DMS 273 (cell line): ENCODE measurements around the gene SP3.

Experiments used
- DNase-seq: peaks from one replicate; lab custom pipeline; 2025; ENCODE audit not compliant: unreplicated experiment; lab: John Stamatoyannopoulos, UW

SP3 gene

GRCh38 chr2:173969886-173970285 is 4.7 kb upstream of the SP3 start:
- DNase-seq, result no peak

- DNase-seq, result no peak
Observed at GRCh38 chr2:173968551-173968950, 3.4 kb upstream of the SP3 start.

- DNase-seq, result no peak
Observed at GRCh38 chr2:173966274-173967098, 1.3 kb upstream of the SP3 start.

DNA sequence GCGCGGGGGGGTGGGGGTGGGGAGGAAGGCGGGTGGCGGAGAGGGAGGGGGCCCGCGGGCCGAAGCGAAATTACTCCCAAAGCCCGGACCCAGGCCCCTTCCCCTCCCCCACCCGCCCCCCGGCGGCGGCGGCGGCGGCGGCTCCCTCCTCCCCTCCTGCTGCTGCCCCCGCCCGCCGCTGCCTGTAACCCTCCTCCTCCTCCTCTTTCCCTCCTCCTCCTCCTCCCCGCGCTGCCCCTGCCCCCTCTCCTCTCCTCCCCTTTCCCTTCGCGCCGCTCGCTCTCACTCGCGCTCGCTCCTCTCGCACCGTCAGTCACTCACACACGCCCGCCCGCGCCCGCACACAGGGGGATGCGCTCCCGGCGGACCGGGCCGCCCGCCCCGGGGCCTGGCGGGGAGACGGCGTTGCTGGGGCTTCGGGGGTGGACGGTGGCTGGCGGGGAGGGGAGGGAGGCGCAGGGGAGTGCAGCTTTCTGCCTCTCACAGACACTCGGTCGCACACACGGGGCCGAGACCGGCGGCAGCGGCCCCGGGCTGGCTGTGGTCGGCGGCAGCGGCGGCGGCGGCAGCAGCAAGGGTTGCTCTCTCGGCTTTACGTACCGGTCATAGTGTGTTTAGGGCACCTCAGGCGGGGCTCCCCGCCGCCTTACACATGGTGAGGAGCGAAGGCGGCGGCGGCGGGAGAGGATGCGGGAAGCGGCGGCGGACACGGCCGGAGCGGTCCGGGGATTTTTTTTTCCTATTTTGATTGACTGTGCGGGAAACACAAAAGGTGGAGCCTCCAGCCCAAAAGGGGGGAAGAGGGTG is 405 bp downstream of the SP3 start:
- peak; percentile 91 for DNase-seq

DNA sequence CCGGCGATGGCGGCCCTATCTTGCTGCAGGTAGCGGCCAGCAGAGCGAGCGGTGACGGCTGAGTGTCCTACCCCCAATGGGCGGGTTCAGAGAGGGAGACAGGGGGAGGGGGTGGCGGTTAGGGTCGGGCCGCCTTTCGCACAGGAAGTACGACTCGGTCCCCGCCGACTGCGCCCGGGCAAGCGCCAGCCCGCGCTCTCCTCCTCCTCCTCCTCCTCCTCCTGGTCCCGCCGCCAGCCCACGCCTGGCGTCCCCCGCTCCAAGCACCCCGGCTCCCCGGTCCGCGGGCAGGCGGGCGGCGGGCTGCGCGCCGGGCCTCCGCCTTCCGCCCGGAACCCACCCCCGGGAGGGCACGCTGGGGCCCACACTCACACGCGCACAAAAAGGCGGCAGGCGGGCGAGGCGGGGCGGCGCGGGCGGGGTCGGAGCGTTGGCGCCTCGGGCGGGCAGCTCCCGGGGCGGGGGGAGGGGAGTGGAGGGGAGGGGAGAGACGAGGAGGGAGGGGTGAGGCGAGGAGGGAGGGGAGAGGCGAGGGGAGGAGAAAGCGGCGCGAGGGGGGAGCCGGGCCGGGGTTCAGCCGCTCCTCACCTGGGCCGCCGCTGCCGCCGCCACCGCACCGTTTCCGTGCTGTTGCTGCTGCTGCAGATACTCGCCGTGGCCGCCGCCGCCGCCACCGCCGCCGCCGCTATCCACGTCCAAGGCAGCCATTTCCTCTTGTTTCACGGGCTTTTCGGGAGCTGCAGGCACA is 1.2 kb downstream of the SP3 start:
- DNase-seq, result peak; percentile 97

- peak; percentile 87 for DNase-seq
Observed at GRCh38 chr2:173963323-173963816, 1.8 kb downstream of the SP3 start.

GRCh38 chr2:173962583-173963110 is 2.5 kb downstream of the SP3 start:
- DNase-seq, result peak; percentile 31

DNA sequence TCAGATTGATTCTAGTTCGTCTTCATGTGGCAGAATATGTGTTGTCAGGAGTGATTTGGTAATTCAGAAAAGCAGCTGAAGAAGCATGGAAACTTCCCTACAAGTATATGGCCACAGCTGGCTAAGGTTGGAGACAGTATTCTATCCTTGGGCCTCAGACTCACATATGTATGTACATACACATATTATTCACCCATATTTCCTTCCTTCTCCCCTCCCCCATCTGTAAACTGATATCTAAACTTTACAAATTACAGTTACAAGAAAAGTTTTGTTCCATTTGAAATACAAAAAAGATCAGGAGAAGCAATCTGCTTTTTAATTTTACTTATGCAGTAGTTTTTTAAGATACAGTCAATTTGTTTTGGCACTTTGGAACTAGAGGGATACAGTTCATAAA is 3.1 kb downstream of the SP3 start:
- peak; percentile 15 for DNase-seq

- DNase-seq, result no peak
Observed at GRCh38 chr2:173961346-173961705, 3.8 kb downstream of the SP3 start.

DNA sequence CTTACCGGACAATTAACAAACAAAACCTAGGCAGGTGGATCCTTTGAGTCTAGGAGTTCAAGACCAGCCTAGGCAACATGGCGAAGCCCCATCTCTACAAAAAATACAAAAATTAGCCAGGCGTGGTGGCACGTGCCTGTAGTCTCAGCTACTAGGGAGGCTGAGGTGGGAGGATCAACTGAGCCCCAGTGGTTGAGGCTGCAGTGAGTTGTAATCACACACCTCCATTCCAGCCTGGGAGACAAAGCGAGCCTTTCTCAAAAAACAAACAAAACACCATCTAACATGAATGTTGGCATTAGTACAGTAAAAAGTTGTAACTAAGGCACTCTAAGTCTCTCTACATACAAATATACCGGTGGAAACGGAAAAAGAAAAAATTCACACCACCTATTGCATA is 5.3 kb downstream of the SP3 start:
- DNase-seq, result no peak

DNA sequence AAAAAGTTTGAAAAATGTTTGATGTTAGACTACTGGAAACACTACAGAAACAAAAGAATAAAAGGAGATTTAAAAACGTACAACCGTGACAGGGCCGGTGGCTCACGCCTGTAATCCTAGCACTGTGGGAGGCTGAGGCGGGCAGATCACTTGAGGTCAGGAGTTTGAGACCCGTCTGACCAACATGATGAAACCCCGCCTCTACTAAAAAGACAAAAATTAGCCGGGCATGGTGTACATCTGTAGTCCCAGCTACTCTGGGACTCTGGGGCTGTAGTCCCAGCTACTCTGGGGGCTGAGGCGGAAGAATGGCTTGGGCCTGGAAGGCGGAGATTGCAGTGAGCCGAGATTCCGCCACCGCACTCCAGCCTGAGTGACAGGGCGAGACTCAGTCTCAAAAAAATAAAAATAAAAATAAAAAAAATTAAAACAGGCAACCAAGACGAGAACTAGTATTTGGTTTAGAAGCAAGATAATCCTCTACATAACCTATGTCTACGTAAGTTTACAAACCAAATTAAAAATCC is 5.8 kb downstream of the SP3 start:
- no peak for DNase-seq

DNA sequence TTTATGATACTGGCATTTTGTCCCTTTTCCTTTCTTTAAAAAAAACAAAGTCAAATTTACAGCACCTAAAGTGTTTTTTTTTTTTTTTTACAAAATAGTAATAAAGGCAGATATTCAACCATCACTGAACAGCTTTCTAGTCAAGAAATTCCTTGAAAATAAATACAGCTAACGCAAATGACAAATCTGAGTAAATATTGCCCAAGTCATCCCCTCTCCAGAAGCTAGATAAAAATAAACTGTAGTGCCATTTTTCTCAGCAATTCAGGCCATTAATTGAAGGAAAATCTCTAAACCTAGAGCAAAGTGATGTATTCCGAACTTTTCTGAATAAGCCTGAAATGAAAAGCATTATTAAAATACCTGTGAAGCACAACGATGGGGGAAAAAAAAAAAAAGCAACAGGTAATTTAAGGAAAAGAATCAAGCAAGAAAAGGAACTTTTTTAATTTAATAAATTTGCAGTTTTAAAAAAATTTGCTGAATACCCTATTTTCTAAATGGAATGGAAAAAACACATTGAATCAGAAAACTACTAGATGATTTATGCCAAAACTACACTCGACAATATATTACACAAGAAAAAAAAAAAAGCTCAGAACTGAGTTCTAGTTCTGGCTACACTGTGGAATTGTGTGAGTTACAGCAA is 6.9 kb downstream of the SP3 start:
- no peak for DNase-seq

- no peak for DNase-seq
Observed at GRCh38 chr2:173957517-173957916, 7.7 kb downstream of the SP3 start.

GRCh38 chr2:173956454-173956853 is 8.7 kb downstream of the SP3 start:
- no peak for DNase-seq

DNA sequence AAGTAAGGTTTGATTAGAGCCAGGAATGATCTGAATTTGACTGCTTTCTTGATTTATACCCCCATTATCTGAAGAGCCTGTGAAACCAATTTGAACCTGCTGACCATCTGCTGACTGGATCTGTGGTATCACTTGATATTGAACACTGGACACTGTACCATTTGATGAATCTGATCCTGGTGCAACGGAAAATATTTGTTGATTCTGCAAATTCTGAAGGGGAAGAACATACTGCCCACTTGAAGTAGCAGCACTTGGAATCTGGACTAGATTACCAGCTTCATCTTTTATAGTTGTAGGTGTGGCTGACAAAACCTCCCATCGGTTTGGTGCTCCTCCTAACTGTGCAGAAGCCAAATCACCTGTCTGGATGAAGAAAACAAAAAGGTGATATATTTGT is 9.3 kb downstream of the SP3 start:
- DNase-seq, result no peak

- no peak for DNase-seq
Observed at GRCh38 chr2:173955004-173955403, 10.2 kb downstream of the SP3 start.

DNA sequence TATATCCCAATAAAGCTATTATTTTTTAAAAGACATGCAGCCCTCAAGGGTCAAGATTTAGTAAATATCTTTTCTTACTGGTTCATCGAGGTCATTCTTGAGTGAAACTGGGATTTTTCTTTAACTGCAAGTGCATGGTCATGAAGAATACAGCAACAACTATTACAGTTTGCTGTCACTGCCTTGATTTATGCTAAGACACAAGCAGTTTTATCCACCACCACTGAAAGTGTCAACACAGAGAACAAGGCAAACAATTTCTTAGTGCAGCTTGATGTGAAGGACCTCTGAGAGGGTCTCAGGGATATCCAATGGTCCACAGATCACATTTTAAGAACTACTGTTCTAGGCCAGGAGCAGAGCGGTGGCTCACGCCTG is 12.1 kb downstream of the SP3 start:
- no peak for DNase-seq

DNA sequence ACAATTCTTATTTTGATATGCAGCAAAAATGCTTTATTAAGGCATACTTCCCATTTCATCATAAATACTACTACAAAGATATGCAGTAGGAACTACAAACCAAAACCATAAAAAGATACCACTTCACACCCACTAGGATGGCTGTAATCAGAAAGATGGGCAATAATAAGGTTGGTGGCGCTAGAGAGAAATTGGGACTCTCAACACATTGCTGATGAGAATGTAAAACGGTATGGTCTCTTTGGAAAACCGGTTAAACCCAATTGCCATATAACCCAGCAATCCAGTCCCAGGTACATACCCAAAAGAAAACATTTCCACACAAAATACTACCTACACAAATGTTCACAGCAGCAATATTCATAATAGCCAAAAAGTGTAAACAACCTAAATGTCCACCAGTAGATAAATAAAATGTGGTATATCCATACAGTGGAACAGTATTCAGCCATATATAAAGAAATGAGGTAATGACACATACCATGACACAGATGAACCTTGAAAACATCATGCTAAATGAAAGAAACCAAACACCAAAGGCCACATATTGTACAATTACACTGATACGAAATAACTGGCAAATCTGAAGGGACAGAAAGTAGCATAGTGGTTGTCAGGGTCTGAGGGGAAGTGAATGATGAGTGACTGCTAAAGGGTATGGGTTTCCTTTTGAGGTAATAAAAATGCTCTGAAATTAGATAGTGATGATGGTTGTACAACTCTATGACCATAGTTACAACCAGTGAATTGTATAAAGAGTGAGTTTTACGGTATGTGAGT is 12.7 kb downstream of the SP3 start:
- no peak for DNase-seq

DNA sequence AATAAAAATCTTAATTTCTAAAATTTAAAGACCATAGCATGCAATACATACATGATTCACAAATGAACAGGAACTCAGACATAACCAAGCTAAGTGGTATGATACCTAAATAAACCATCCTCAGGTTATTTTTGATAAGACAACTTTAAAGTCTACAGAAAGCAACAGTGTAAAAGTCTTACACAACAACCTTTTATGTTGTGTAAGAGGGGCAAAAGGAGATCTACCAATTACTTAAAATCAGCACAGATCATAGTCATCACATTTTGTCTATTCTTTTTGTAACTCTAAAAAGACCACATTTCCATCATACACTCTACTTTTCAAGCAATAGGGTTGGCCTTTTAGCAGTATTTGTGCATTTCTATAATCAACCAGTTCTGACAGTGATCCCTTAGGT is 16.3 kb downstream of the SP3 start:
- no peak for DNase-seq

DNA sequence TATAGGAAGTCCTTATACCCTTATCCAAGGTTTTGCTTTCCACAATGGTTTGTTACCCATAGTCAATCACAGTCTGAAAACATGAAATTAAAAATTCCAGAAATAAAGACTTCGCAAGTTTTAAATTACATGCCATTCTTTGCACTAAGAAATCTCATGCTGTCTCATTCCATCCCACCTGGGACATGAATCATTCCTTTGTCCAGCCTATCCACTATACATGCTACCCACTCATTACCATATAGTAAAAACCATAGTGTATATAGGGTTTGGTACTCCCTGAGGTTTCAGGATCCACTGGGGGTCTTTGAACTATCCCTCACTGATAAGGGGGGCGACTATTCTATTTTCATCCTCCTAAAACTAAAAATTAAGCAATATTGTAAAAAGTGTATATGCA is 17.0 kb downstream of the SP3 start:
- no peak for DNase-seq
